ENCODE data around the gene H2BK1.

DNA sequence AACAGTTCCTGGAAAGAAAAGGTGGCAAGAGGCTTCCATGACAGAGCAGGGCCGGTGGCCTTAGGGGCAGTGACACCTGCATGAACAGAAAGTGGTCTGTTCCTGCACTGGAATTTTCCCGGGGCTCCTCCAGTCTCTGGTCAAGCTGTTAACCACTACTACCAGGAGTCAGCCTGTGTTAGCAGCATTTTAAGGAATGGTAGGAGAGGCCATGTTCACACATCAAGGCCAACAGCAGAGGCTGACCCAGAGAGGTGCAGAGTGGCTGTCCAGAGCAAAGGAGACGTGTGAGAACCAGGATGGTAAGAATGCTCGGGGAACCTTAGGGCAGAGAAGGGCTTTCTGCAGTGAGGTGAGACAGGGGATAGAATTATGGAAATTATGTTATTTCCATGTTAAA is 8.5 kb downstream of the H2BK1 start:
- TF ChIP-seq POLR2AphosphoS5 (IDR thresholded peaks at IDR 0.05), result no peak
- TF ChIP-seq, protein P1, sequence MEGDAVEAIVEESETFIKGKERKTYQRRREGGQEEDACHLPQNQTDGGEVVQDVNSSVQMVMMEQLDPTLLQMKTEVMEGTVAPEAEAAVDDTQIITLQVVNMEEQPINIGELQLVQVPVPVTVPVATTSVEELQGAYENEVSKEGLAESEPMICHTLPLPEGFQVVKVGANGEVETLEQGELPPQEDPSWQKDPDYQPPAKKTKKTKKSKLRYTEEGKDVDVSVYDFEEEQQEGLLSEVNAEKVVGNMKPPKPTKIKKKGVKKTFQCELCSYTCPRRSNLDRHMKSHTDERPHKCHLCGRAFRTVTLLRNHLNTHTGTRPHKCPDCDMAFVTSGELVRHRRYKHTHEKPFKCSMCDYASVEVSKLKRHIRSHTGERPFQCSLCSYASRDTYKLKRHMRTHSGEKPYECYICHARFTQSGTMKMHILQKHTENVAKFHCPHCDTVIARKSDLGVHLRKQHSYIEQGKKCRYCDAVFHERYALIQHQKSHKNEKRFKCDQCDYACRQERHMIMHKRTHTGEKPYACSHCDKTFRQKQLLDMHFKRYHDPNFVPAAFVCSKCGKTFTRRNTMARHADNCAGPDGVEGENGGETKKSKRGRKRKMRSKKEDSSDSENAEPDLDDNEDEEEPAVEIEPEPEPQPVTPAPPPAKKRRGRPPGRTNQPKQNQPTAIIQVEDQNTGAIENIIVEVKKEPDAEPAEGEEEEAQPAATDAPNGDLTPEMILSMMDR (IDR thresholded peaks at IDR 0.05), result no peak

Data from esophagus muscularis mucosa (tissue), 3 donors.